Astrocyte of the cerebellum (primary cell): ENCODE results near the gene IGFBP2.

Source experiments
- DNase-seq: peaks from one replicate; pipeline ENCODE4 v3.0.0-alpha.2; 2011; ENCODE audit warnings: low read depth
- H3K4me3 ChIP-seq: 2 replicates; pipeline ENCODE4 v1.5.1; 2011; ENCODE audit warnings: mild to moderate bottlenecking, low read depth, low read length, moderate library complexity
- CTCF ChIP-seq: IDR thresholded peaks from 2 replicates; pipeline ENCODE4 v1.5.1; 2012; ENCODE audit warnings: low read length, low read depth, moderate library complexity, mild to moderate bottlenecking; ENCODE audit errors: missing control alignments
- in situ Hi-C: cut with HindIII; loops from 2 replicates; pipeline ENCODE4 v1.10.0; 2017; ENCODE audit warnings: low sequenced_read_pairs

Gene IGFBP2

GRCh38 chr2:216661051-216661450 lies 27.8 kb downstream of the IGFBP2 start:
- no peak for TF ChIP-seq CTCF
- H3K4me3 ChIP-seq, result no peak overlapping the region
- no peak for DNase-seq
- in situ Hi-C loops, result no loop called here

- no peak for TF ChIP-seq CTCF
- in situ Hi-C loops, result no loop called here
- no peak for DNase-seq
- H3K4me3 ChIP-seq, result no peak overlapping the region
These were observed 28.6 kb downstream of the IGFBP2 start for GRCh38 chr2:216661639-216662375.

- no peak for TF ChIP-seq CTCF
- in situ Hi-C loops, result no loop called here
- no peak for DNase-seq
- H3K4me3 ChIP-seq, result no peak overlapping the region
These were observed 29.9 kb downstream of the IGFBP2 start for GRCh38 chr2:216663106-216663505.

- TF ChIP-seq CTCF, result no peak
- H3K4me3 ChIP-seq, result no peak overlapping the region
- DNase-seq, result no peak
- in situ Hi-C loops, result no loop called here
These were observed 30.6 kb downstream of the IGFBP2 start for GRCh38 chr2:216663846-216664245.

GRCh38 chr2:216664593-216665034 lies 31.4 kb downstream of the IGFBP2 start:
- H3K4me3 ChIP-seq, result no peak overlapping the region
- in situ Hi-C loops, result no loop called here
- no peak for DNase-seq
- TF ChIP-seq CTCF, result peak; percentile 33

- no peak for TF ChIP-seq CTCF
- H3K4me3 ChIP-seq, result no peak overlapping the region
- DNase-seq, result no peak
- in situ Hi-C loops, result no loop called here
These were observed 32.0 kb downstream of the IGFBP2 start for GRCh38 chr2:216665242-216665641.

- no peak for DNase-seq
- no peak for TF ChIP-seq CTCF
- in situ Hi-C loops, result no loop called here
- H3K4me3 ChIP-seq, result no peak overlapping the region
These were observed 32.5 kb downstream of the IGFBP2 start for GRCh38 chr2:216665717-216666116.
